ENCODE results near the gene BCL7C. TPM values are rescaled to one million over a fixed set of nuclear protein-coding genes. Genes with fewer than 3 reads are reported as not detected.
A peak's percentile ranks its signal among the peaks of the same experiment; 100 is the strongest.

BCL7C gene
- total and polyA plus RNA-seq, 2 of the 13 experiments (the other 11 are each of a cell fraction or from before 2014, with no cell fraction given) = 17.7 to 33.8 TPM

DNA sequence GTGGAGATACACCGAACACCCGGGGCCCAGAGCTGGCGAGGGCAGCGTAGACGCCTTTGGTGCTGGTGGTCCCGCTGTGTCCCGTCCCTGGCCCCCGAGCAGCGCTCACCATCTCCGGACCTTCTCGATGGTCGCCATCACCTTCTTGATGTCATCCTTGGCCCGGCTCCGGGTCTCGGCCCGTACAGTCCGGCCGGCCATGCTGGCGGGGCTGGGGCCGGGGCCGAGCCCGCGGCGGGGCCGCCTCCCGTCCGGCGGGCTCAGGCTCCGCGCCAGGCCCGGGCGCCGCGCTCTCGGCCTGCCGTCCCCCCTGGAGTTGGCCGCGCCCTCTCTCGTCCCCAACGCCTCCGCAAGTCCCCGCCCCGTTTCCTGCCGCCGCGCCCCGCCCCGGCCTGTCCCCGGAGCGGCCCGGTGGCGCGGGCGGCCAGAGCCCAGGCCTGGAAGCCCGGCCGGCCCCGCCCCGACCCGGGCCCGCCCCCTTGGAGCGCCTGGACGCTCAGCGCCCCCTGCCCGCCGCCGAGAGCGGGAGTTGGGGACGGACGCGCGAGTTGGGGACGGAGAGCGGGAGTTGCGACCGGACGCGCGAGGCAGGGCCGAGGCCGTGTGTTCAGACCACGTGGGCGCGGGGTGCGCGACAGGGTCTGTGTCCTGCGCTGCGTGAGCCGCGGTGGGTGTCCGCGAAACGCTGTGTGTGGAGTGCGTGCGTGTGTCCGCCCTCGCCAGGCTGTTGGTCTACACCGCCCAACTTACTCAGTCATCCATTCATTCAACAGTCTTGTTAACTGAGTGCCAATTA is at the start of gene BCL7C (continued):
- TF ChIP-seq, protein P1, sequence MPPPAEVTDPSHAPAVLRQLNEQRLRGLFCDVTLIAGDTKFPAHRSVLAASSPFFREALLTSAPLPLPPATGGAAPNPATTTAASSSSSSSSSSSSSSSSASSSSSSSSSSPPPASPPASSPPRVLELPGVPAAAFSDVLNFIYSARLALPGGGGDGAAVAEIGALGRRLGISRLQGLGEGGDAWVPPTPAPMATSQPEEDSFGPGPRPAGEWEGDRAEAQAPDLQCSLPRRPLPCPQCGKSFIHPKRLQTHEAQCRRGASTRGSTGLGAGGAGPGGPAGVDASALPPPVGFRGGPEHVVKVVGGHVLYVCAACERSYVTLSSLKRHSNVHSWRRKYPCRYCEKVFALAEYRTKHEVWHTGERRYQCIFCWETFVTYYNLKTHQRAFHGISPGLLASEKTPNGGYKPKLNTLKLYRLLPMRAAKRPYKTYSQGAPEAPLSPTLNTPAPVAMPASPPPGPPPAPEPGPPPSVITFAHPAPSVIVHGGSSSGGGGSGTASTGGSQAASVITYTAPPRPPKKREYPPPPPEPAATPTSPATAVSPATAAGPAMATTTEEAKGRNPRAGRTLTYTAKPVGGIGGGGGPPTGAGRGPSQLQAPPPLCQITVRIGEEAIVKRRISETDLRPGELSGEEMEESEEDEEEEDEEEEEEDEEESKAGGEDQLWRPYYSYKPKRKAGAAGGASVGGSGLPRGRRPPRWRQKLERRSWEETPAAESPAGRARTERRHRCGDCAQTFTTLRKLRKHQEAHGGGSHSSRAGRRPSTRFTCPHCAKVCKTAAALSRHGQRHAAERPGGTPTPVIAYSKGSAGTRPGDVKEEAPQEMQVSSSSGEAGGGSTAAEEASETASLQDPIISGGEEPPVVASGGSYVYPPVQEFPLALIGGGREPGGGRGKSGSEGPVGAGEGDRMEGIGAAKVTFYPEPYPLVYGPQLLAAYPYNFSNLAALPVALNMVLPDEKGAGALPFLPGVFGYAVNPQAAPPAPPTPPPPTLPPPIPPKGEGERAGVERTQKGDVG (CRISPR knock-in tag; IDR thresholded peaks at IDR 0.05; ENCODE audit: borderline replicate concordance) = peak; percentile 86; the same call in 1 of the 2 replicates
- peak; percentile 84 for TF ChIP-seq ZMYM2 (CRISPR knock-in tag; IDR thresholded peaks at IDR 0.05)
- 0 out of 2 replicates have a peak, but pooled peaks have one; percentile 17 for TF ChIP-seq ZNF644 (CRISPR knock-in tag; IDR thresholded peaks at IDR 0.05; ENCODE audit: low read depth)
- peak; percentile 61; the same call in 1 of the 2 replicates for TF ChIP-seq KDM4B (CRISPR knock-in tag; IDR thresholded peaks at IDR 0.05)
- TF ChIP-seq, protein P2, sequence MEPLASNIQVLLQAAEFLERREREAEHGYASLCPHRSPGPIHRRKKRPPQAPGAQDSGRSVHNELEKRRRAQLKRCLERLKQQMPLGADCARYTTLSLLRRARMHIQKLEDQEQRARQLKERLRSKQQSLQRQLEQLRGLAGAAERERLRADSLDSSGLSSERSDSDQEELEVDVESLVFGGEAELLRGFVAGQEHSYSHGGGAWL (CRISPR knock-in tag; IDR thresholded peaks at IDR 0.05) = peak; percentile 97
- peak; percentile 68; the same call in 1 of the 2 replicates for TF ChIP-seq BCL6 (CRISPR knock-in tag; IDR thresholded peaks at IDR 0.05)
- TF ChIP-seq MBD4 (IDR thresholded peaks at IDR 0.05; ENCODE audit: borderline replicate concordance, low read length) = no peak
- peak; percentile 82; the same call in 1 of the 2 replicates for TF ChIP-seq ZNF3 (CRISPR knock-in tag; IDR thresholded peaks at IDR 0.05)
- no peak; the same call in 1 of the 2 replicates for TF ChIP-seq ZKSCAN8 (CRISPR knock-in tag; IDR thresholded peaks at IDR 0.05; ENCODE audit: borderline replicate concordance)
- TF ChIP-seq SMYD3 (CRISPR knock-in tag; IDR thresholded peaks at IDR 0.05) = no peak
- TF ChIP-seq, protein P3, sequence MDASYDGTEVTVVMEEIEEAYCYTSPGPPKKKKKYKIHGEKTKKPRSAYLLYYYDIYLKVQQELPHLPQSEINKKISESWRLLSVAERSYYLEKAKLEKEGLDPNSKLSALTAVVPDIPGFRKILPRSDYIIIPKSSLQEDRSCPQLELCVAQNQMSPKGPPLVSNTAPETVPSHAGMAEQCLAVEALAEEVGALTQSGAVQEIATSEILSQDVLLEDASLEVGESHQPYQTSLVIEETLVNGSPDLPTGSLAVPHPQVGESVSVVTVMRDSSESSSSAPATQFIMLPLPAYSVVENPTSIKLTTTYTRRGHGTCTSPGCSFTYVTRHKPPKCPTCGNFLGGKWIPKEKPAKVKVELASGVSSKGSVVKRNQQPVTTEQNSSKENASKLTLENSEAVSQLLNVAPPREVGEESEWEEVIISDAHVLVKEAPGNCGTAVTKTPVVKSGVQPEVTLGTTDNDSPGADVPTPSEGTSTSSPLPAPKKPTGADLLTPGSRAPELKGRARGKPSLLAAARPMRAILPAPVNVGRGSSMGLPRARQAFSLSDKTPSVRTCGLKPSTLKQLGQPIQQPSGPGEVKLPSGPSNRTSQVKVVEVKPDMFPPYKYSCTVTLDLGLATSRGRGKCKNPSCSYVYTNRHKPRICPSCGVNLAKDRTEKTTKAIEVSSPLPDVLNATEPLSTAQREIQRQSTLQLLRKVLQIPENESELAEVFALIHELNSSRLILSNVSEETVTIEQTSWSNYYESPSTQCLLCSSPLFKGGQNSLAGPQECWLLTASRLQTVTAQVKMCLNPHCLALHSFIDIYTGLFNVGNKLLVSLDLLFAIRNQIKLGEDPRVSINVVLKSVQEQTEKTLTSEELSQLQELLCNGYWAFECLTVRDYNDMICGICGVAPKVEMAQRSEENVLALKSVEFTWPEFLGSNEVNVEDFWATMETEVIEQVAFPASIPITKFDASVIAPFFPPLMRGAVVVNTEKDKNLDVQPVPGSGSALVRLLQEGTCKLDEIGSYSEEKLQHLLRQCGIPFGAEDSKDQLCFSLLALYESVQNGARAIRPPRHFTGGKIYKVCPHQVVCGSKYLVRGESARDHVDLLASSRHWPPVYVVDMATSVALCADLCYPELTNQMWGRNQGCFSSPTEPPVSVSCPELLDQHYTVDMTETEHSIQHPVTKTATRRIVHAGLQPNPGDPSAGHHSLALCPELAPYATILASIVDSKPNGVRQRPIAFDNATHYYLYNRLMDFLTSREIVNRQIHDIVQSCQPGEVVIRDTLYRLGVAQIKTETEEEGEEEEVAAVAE (CRISPR knock-in tag; IDR thresholded peaks at IDR 0.05; ENCODE audit: borderline replicate concordance) = 0 out of 2 replicates have a peak, but pooled peaks have one; percentile 35
- no peak for TF ChIP-seq NR2F6 (IDR thresholded peaks at IDR 0.05)
- peak; percentile 63 for TF ChIP-seq NR2F6 (CRISPR knock-in tag; IDR thresholded peaks at IDR 0.05)
- TF ChIP-seq CHD2 (IDR thresholded peaks at IDR 0.05; ENCODE audit: low read depth, low read length) = peak; percentile 92
- no peak for TF ChIP-seq ATM (IDR thresholded peaks at IDR 0.05; ENCODE audit: borderline replicate concordance)
- no peak for TF ChIP-seq HNRNPUL1 (IDR thresholded peaks at IDR 0.05; ENCODE audit: low read depth, low read length)
- TF ChIP-seq, protein P4, sequence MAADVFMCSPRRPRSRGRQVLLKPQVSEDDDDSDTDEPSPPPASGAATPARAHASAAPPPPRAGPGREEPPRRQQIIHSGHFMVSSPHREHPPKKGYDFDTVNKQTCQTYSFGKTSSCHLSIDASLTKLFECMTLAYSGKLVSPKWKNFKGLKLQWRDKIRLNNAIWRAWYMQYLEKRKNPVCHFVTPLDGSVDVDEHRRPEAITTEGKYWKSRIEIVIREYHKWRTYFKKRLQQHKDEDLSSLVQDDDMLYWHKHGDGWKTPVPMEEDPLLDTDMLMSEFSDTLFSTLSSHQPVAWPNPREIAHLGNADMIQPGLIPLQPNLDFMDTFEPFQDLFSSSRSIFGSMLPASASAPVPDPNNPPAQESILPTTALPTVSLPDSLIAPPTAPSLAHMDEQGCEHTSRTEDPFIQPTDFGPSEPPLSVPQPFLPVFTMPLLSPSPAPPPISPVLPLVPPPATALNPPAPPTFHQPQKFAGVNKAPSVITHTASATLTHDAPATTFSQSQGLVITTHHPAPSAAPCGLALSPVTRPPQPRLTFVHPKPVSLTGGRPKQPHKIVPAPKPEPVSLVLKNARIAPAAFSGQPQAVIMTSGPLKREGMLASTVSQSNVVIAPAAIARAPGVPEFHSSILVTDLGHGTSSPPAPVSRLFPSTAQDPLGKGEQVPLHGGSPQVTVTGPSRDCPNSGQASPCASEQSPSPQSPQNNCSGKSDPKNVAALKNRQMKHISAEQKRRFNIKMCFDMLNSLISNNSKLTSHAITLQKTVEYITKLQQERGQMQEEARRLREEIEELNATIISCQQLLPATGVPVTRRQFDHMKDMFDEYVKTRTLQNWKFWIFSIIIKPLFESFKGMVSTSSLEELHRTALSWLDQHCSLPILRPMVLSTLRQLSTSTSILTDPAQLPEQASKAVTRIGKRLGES (CRISPR knock-in tag; IDR thresholded peaks at IDR 0.05; ENCODE audit: borderline replicate concordance) = no peak
- peak; percentile 69 for TF ChIP-seq SP5 (CRISPR knock-in tag; IDR thresholded peaks at IDR 0.05; ENCODE audit: borderline replicate concordance, low read depth)
- no peak for TF ChIP-seq NR2F1 (CRISPR knock-in tag; IDR thresholded peaks at IDR 0.05)

Data from HepG2 (cell line).